Neuronal stem cell (in vitro differentiated cells): ENCODE results near the gene SMG1.
A peak's percentile ranks its signal among the peaks of the same experiment; 100 is the strongest.

Source experiments
- DNase-seq: peaks from one replicate; pipeline ENCODE4 v3.0.0-alpha.2; 2013; ENCODE audit warnings: low spot score
- H2AFZ ChIP-seq: one replicate; pipeline ENCODE4 v1.6.1; 2013; ENCODE audit warnings: mild to moderate bottlenecking, low read length, inconsistent platforms
- H2AK5ac ChIP-seq: 2 replicates; pipeline ENCODE4 v1.6.1; 2013; ENCODE audit warnings: low read depth, mild to moderate bottlenecking, inconsistent platforms, low read length, moderate library complexity, mixed read lengths
- H2BK120ac ChIP-seq: 2 replicates; pipeline ENCODE4 v1.6.1; 2013; ENCODE audit warnings: low read depth, mild to moderate bottlenecking, inconsistent platforms, low read length, moderate library complexity, mixed read lengths
- H2BK12ac ChIP-seq: one replicate; pipeline ENCODE4 v1.6.1; 2013; ENCODE audit warnings: low read length, inconsistent platforms
- H2BK15ac ChIP-seq: 2 replicates; pipeline ENCODE4 v1.6.1; 2013; ENCODE audit warnings: mild to moderate bottlenecking, low read length, inconsistent platforms, mixed read lengths
- H2BK5ac ChIP-seq: one replicate; pipeline ENCODE4 v1.6.1; 2013; ENCODE audit warnings: inconsistent platforms, mild to moderate bottlenecking, low read length, moderate library complexity
- H3K14ac ChIP-seq: one replicate; pipeline ENCODE4 v1.6.1; 2013; ENCODE audit warnings: low read length, inconsistent platforms
- H3K18ac ChIP-seq: 2 replicates; pipeline ENCODE4 v1.6.1; 2013; ENCODE audit warnings: low read length, inconsistent platforms
- H3K23ac ChIP-seq: 2 replicates; pipeline ENCODE4 v1.6.1; 2013; ENCODE audit warnings: low read depth, mild to moderate bottlenecking, mixed read lengths, low read length, inconsistent platforms; ENCODE audit not compliant: poor library complexity
- H3K27ac ChIP-seq: replicated peaks from 3 replicates; pipeline ENCODE4 v1.5.1; 2013; ENCODE audit warnings: low read length, inconsistent platforms
- H3K27me3 ChIP-seq, 3 experiments: 2 replicates each; pipeline ENCODE4 v1.6.1; 2013; ENCODE audit warnings: low read length in 3 of 3, mild to moderate bottlenecking in 2 of 3, inconsistent platforms in 1 of 3, low read depth in 1 of 3, mixed read lengths in 1 of 3, moderate library complexity in 1 of 3; ENCODE audit not compliant: control insufficient read depth in 3 of 3, insufficient read depth in 3 of 3
- H3K36me3 ChIP-seq, 2 donors: replicated peaks in 1 of 2; 2 replicates each; pipeline ENCODE4 v1.6.1; 2013; ENCODE audit warnings: low read length in 2 of 2; ENCODE audit not compliant: control insufficient read depth in 2 of 2, insufficient read depth in 2 of 2
- H3K4ac ChIP-seq: 2 replicates; pipeline ENCODE4 v1.6.1; 2013; ENCODE audit warnings: inconsistent platforms, mild to moderate bottlenecking, low read length, moderate library complexity
- H3K4me1 ChIP-seq, 2 donors: 1 replicate in 1 of 2; 2 replicates in 1 of 2; pipeline ENCODE4 v1.6.1; 2013; ENCODE audit warnings: low read length in 2 of 2, low read depth in 1 of 2; ENCODE audit not compliant: control insufficient read depth in 2 of 2, insufficient read depth in 1 of 2
- H3K4me2 ChIP-seq: one replicate; pipeline ENCODE4 v1.6.1; 2013; ENCODE audit warnings: mild to moderate bottlenecking, low read length, inconsistent platforms; ENCODE audit not compliant: insufficient read depth, poor library complexity, severe bottlenecking
- H3K4me3 ChIP-seq, 2 donors: 2 replicates each; pipeline ENCODE4 v1.5.1; 2013; ENCODE audit warnings: low read length in 2 of 2, mild to moderate bottlenecking in 2 of 2, inconsistent platforms in 1 of 2, moderate library complexity in 1 of 2
- H3K79me1 ChIP-seq: one replicate; pipeline ENCODE4 v1.6.1; 2013; ENCODE audit warnings: low read depth, mild to moderate bottlenecking, inconsistent platforms, low read length, moderate library complexity
- H3K9ac ChIP-seq: one replicate; pipeline ENCODE4 v1.6.1; 2013; ENCODE audit warnings: mild to moderate bottlenecking, low read depth, low read length, inconsistent platforms; ENCODE audit not compliant: poor library complexity
- H3K9me3 ChIP-seq, 2 donors: replicated peaks in 1 of 2; 2 replicates each; pipeline versions ENCODE3 to v1.6.1; 2013; ENCODE audit warnings: low read length in 2 of 2, mild to moderate bottlenecking in 2 of 2, inconsistent platforms in 1 of 2, low read depth in 1 of 2, mixed read lengths in 1 of 2, moderate library complexity in 1 of 2; ENCODE audit not compliant: control insufficient read depth in 2 of 2, insufficient read depth in 1 of 2
- H4K8ac ChIP-seq: one replicate; pipeline ENCODE4 v1.6.1; 2013; ENCODE audit warnings: low read depth, mild to moderate bottlenecking, inconsistent platforms, low read length, moderate library complexity
- H4K91ac ChIP-seq: one replicate; pipeline ENCODE4 v1.6.1; 2013; ENCODE audit warnings: low read length, low read depth, mild to moderate bottlenecking, inconsistent platforms; ENCODE audit not compliant: poor library complexity
- WGBS, 2 donors: extraction: QIAGEN DNeasy Blood & Tissue Kit; methylation state at CpG; one replicate each; pipeline ENCODE4 v1.1.7; 2013; ENCODE audit warnings: missing lambda C conversion rate in 2 of 2, mixed read lengths in 1 of 2; ENCODE audit not compliant: insufficient read length in 2 of 2, insufficient replicate concordance in 1 of 2; ENCODE audit errors: extremely low coverage in 2 of 2; 5-methylcytosine and 5-hydroxymethylcytosine counted together

SMG1 gene

DNA sequence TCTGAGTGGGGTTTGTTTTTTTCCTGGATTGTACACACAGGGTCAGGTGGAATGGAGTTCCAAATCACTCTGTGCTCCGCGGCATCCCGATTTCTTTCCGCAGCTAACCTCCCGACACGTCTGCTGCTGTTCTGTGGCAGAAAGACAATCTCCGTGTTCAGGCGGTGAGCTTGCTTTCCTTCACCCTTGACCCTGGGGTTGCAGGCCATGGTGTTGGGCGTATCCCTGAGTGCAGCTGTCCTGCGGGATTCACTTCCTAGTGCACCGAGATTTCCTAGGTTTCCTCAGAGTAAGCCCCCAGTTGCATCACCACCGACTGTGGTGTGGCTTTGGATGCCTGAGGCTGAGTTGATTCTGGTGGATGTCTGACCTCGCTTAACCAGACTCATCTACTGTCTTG lies 117.0 kb downstream of the SMG1 start:
- no peak overlapping the region for H3K4me3 ChIP-seq
- H4K91ac ChIP-seq: no peak overlapping the region
- H2BK120ac ChIP-seq: no peak overlapping the region
- no peak overlapping the region for H2AK5ac ChIP-seq
- H2BK15ac ChIP-seq: no peak overlapping the region
- DNase-seq: no peak
- H3K36me3 ChIP-seq: peaks cover 21 to 87% of the 10 kb centered on the region in 2 donors
- no peak overlapping the region for H2AFZ ChIP-seq
- H3K23ac ChIP-seq: no peak overlapping the region
- H3K27me3 ChIP-seq: no peaks in the 10 kb centered on the region
- no peak overlapping the region for H3K4ac ChIP-seq
- H3K4me2 ChIP-seq: no peak overlapping the region
- no peak overlapping the region for H2BK5ac ChIP-seq
- peaks cover 0 to under 1% of the 10 kb centered on the region in 2 donors for H3K4me1 ChIP-seq
- H3K9ac ChIP-seq: peak overlapping the region; percentile 24
- H3K9me3 ChIP-seq: peaks cover 0 to 3% of the 10 kb centered on the region in 2 donors
- H3K14ac ChIP-seq: no peak overlapping the region
- no peaks in the 10 kb centered on the region for H3K79me1 ChIP-seq
- WGBS, 2 donors: no CpG with 5 or more reads among the region's 13 CpGs
- H2BK12ac ChIP-seq: no peak overlapping the region
- no peak overlapping the region for H4K8ac ChIP-seq
- no peak overlapping the region for H3K18ac ChIP-seq
- H3K27ac ChIP-seq: no peak overlapping the region

DNA sequence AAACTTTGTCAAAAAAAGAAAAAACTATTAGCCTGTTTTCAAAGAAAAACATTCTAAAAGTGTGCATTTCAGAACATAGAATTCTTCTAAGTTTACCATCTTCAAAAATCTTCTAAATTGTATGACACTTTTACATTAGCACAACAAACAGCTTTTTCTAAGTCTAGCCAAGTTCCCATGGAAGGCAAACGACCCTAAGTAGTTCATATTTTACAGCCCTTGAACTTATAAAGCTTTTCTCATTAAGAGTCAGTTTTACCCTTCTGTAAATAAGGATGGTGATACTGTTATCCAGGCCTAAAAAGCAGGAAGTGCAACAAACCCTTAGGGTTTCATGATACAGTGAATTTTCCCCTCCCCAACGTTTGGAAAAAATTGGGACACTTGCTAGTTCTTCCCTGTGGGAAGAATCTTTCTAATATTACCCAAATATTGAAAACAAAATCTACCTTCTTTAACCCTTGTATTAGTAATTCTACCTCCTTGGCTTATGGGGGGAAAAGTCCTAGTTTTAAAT lies 120.9 kb downstream of the SMG1 start:
- DNase-seq: no peak
- H2AFZ ChIP-seq: no peak overlapping the region
- H3K9ac ChIP-seq: no peak overlapping the region
- no peak overlapping the region for H3K4ac ChIP-seq
- no peak overlapping the region for H2BK12ac ChIP-seq
- H3K27ac ChIP-seq: no peak overlapping the region
- H3K4me1 ChIP-seq: peaks cover 0 to 7% of the 10 kb centered on the region in 2 donors
- WGBS, 2 donors: no CpG with 5 or more reads among the region's 2 CpGs
- no peak overlapping the region for H3K4me3 ChIP-seq
- H3K4me2 ChIP-seq: no peak overlapping the region
- no peak overlapping the region for H4K8ac ChIP-seq
- H3K36me3 ChIP-seq: peaks cover 12 to 56% of the 10 kb centered on the region in 2 donors
- no peak overlapping the region for H2BK15ac ChIP-seq
- H3K23ac ChIP-seq: no peak overlapping the region
- H4K91ac ChIP-seq: no peak overlapping the region
- H2BK5ac ChIP-seq: no peak overlapping the region
- no peak overlapping the region for H2BK120ac ChIP-seq
- no peak overlapping the region for H3K18ac ChIP-seq
- no peak overlapping the region for H3K14ac ChIP-seq
- peaks cover 6% of the 10 kb centered on the region for H3K79me1 ChIP-seq
- peaks cover 0 to 3% of the 10 kb centered on the region in 2 donors for H3K9me3 ChIP-seq
- H2AK5ac ChIP-seq: no peak overlapping the region
- H3K27me3 ChIP-seq: no peaks in the 10 kb centered on the region

DNA sequence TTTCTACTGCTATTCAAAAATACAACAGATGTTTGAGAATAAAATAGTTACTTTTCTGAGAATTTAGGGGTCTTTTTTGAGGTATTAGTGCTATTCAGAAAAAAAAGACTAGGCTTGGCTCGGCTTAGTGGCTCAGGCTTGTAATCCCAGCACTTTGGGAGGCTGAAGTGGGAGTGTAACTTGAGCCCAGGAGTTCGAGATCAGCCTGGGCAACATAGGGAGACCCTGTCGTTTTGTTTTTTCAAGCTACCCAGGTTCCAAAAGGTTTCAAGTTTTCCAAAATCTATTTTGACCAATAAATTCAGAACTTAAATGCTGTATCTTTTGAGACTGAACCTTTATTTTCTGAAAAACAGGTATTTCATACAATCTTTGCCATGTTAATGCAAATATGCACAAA lies 121.7 kb downstream of the SMG1 start:
- no peak overlapping the region for H4K8ac ChIP-seq
- peaks cover 2 to 7% of the 10 kb centered on the region in 2 donors for H3K4me1 ChIP-seq
- no peak overlapping the region for H2AFZ ChIP-seq
- no peak overlapping the region for H3K4ac ChIP-seq
- H3K36me3 ChIP-seq: peaks cover 12 to 53% of the 10 kb centered on the region in 2 donors
- DNase-seq: no peak
- H3K4me3 ChIP-seq: no peak overlapping the region
- peaks cover 6% of the 10 kb centered on the region for H3K79me1 ChIP-seq
- H2BK15ac ChIP-seq: no peak overlapping the region
- peaks cover 0 to 3% of the 10 kb centered on the region in 2 donors for H3K9me3 ChIP-seq
- no peak overlapping the region for H2BK120ac ChIP-seq
- no peak overlapping the region for H2BK12ac ChIP-seq
- no CpG with 5 or more reads among the region's 3 CpGs for WGBS, 2 donors
- H3K27me3 ChIP-seq: no peaks in the 10 kb centered on the region
- H3K9ac ChIP-seq: no peak overlapping the region
- H2AK5ac ChIP-seq: no peak overlapping the region
- no peak overlapping the region for H4K91ac ChIP-seq
- no peak overlapping the region for H2BK5ac ChIP-seq
- H3K23ac ChIP-seq: no peak overlapping the region
- no peak overlapping the region for H3K27ac ChIP-seq
- no peak overlapping the region for H3K18ac ChIP-seq
- no peak overlapping the region for H3K14ac ChIP-seq
- no peak overlapping the region for H3K4me2 ChIP-seq

- no peak overlapping the region for H3K4me3 ChIP-seq
- H2BK120ac ChIP-seq: no peak overlapping the region
- no peak overlapping the region for H3K4ac ChIP-seq
- H3K4me2 ChIP-seq: no peak overlapping the region
- no CpG with 5 or more reads among the region's 5 CpGs for WGBS, 2 donors
- no peak overlapping the region for H2AK5ac ChIP-seq
- H3K9ac ChIP-seq: no peak overlapping the region
- H2BK5ac ChIP-seq: no peak overlapping the region
- no peaks in the 10 kb centered on the region for H3K9me3 ChIP-seq
- H3K23ac ChIP-seq: no peak overlapping the region
- H3K14ac ChIP-seq: no peak overlapping the region
- DNase-seq: no peak
- peaks cover 6% of the 10 kb centered on the region for H3K79me1 ChIP-seq
- no peak overlapping the region for H4K8ac ChIP-seq
- no peak overlapping the region for H4K91ac ChIP-seq
- H3K36me3 ChIP-seq: peaks cover 5 to 53% of the 10 kb centered on the region in 2 donors
- H2BK12ac ChIP-seq: no peak overlapping the region
- H3K18ac ChIP-seq: no peak overlapping the region
- H3K27me3 ChIP-seq: no peaks in the 10 kb centered on the region
- peaks cover 2 to 10% of the 10 kb centered on the region in 2 donors for H3K4me1 ChIP-seq
- H3K27ac ChIP-seq: peak overlapping the region; percentile 59
- H2AFZ ChIP-seq: no peak overlapping the region
- H2BK15ac ChIP-seq: no peak overlapping the region
Observed at GRCh38 chr16:18803569-18804462, 122.4 kb downstream of the SMG1 start.
